Measurements from ENCODE around the gene UBE2N.
"Not testable (repeated sequence)": the region's sequence is repeated elsewhere in the genome, so short reads cannot be mapped to it uniquely, and the experiment has no call there.

- TF ChIP-seq MAX (IDR thresholded peaks at IDR 0.05; ENCODE audit: low read depth, low read length); CHD2 (IDR thresholded peaks at IDR 0.05; ENCODE audit: borderline replicate concordance, low read depth, low read length); EP300 (IDR thresholded peaks at IDR 0.05; ENCODE audit: borderline replicate concordance in 1 of 2, control insufficient read depth in 1 of 2, low read depth in 2 of 2, low read length in 2 of 2): not testable (repeated sequence)
Measured at GRCh38 chr12:93412396-93412795, 29.4 kb downstream of the UBE2N start.
